ENCODE measurements around the gene AXDND1. TPM values are rescaled to one million over a fixed set of nuclear protein-coding genes. Genes with fewer than 3 reads are reported as not detected.

AXDND1 gene
- total RNA-seq, 1 donor from 2014 or later, result not detected

- intact Hi-C loops (cut with DNase I), result no loop called here
- no peak overlapping the region for H3K27ac ChIP-seq
Measured at GRCh38 chr1:179323436-179323835, 42.3 kb upstream of the AXDND1 start.

DNA sequence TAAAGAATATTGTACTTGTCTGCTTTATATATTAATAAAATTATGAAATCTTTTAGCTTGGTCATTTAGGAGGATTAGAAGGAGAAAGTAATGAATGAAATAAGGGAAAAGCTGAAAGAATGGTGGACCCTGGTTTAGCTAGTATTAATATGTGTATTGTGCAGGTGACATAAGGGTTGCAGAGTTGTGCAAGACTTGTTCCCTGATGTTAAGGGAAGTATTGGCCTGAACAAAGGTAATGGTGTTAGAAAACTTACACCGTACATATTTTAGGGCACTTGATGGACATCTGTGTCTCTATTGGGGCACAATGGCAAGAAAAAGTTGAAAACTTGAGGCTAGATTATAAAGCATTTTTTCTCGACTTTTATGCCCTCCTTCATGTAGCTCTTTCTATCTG lies 39.9 kb upstream of the AXDND1 start:
- DNase-seq (ENCODE audit: extremely low spot score in 2 of 2), result no peak
- peaks cover 0 to 4% of the 10 kb centered on the region in 2 donors for H3K36me3 ChIP-seq
- H3K9me3 ChIP-seq, result no peaks in the 10 kb centered on the region
- no peak for TF ChIP-seq POLR2AphosphoS5 (IDR thresholded peaks at IDR 0.05; ENCODE audit: insufficient read depth in 1 of 2, low read depth in 1 of 2)
- TF ChIP-seq, protein P1, sequence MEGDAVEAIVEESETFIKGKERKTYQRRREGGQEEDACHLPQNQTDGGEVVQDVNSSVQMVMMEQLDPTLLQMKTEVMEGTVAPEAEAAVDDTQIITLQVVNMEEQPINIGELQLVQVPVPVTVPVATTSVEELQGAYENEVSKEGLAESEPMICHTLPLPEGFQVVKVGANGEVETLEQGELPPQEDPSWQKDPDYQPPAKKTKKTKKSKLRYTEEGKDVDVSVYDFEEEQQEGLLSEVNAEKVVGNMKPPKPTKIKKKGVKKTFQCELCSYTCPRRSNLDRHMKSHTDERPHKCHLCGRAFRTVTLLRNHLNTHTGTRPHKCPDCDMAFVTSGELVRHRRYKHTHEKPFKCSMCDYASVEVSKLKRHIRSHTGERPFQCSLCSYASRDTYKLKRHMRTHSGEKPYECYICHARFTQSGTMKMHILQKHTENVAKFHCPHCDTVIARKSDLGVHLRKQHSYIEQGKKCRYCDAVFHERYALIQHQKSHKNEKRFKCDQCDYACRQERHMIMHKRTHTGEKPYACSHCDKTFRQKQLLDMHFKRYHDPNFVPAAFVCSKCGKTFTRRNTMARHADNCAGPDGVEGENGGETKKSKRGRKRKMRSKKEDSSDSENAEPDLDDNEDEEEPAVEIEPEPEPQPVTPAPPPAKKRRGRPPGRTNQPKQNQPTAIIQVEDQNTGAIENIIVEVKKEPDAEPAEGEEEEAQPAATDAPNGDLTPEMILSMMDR (IDR thresholded peaks at IDR 0.05), result no peak
- H3K4me3 ChIP-seq, result no peak overlapping the region
- intact Hi-C loops (cut with DNase I), result no loop called here
- no peak overlapping the region for H3K27ac ChIP-seq
- H3K4me1 ChIP-seq, result no peaks in the 10 kb centered on the region
- no peaks in the 10 kb centered on the region for H3K27me3 ChIP-seq

More at GRCh38 chr1:179323436-179323835, 42.3 kb upstream of the AXDND1 start:
- no peak for TF ChIP-seq POLR2AphosphoS5 (IDR thresholded peaks at IDR 0.05; ENCODE audit: insufficient read depth in 1 of 2, low read depth in 1 of 2)
- no peak for TF ChIP-seq POLR2A (IDR thresholded peaks at IDR 0.05)
- TF ChIP-seq, protein P1 (IDR thresholded peaks at IDR 0.05), result no peak
- no peaks in the 10 kb centered on the region for H3K9me3 ChIP-seq
- H3K27me3 ChIP-seq, result no peaks in the 10 kb centered on the region
- no peaks in the 10 kb centered on the region for H3K36me3 ChIP-seq
- H3K4me1 ChIP-seq, result no peaks in the 10 kb centered on the region
- no peak for DNase-seq (ENCODE audit: extremely low spot score in 2 of 2)
- no peak overlapping the region for H3K4me3 ChIP-seq

DNA sequence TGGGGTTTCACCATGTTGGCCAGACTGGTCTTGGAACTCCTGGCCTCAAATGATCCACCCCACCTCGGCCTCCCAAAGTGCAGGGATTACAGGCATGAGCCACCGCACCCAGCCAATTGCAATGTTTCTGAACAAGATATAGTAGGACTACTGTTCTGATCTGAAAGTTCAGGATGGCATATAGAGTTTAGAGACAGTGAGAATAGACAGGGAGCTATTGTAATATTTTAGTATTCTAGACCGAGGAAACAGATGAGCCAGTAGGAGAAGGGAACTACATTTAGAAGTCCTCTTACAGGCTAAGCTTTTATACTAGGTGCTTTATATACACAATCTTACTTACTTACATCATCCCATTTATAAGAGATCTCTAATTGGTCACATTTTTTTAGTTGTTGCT lies 39.0 kb upstream of the AXDND1 start:
- Histone ChIP-seq H3K4me1 (no peaks in the 10 kb centered on the region), H3K9me3 (no peaks in the 10 kb centered on the region), H3K27me3 (no peaks in the 10 kb centered on the region), H3K27ac (no peak overlapping the region), H3K4me3 (no peak overlapping the region), H3K36me3 (peaks cover 0 to 4% of the 10 kb centered on the region in 2 donors)
- intact Hi-C loops (cut with DNase I), result no loop called here
- DNase-seq (ENCODE audit: extremely low spot score in 2 of 2), result no peak
- TF ChIP-seq POLR2A (IDR thresholded peaks at IDR 0.05) (no peak), POLR2AphosphoS5 (IDR thresholded peaks at IDR 0.05; ENCODE audit: insufficient read depth in 1 of 2, low read depth in 1 of 2) (no peak)
- TF ChIP-seq, protein P1 (IDR thresholded peaks at IDR 0.05), result no peak

DNA sequence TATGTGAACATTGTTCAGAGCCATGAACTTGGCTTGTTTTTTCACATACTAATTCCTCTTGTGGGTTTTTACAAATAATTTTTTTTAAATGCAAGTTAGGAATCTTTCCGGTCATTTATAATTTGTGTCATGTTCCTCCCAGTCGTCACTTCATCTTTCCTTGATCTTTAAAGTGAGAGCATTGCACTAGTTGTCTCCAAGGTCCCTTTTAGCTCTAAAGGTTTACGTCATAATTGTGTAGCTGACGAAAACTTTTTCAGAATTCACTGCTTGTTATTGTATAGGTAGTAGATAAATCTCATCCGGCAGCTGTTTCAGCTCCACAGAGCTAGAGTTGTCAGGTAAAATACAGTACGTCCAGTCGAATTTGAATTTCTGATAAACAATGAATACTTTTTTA lies 38.6 kb upstream of the AXDND1 start:
- Histone ChIP-seq H3K4me3 (no peak overlapping the region), H3K9me3 (no peaks in the 10 kb centered on the region), H3K4me1 (no peaks in the 10 kb centered on the region), H3K27me3 (no peaks in the 10 kb centered on the region), H3K36me3 (peaks cover 0 to 4% of the 10 kb centered on the region in 2 donors), H3K27ac (no peak overlapping the region)
- DNase-seq (ENCODE audit: extremely low spot score in 2 of 2), result no peak
- TF ChIP-seq, protein P1 (IDR thresholded peaks at IDR 0.05), result no peak
- no peak for TF ChIP-seq POLR2AphosphoS5 (IDR thresholded peaks at IDR 0.05; ENCODE audit: insufficient read depth in 1 of 2, low read depth in 1 of 2)
- no peak for TF ChIP-seq POLR2A (IDR thresholded peaks at IDR 0.05)
- intact Hi-C loops (cut with DNase I), result no loop called here

DNA sequence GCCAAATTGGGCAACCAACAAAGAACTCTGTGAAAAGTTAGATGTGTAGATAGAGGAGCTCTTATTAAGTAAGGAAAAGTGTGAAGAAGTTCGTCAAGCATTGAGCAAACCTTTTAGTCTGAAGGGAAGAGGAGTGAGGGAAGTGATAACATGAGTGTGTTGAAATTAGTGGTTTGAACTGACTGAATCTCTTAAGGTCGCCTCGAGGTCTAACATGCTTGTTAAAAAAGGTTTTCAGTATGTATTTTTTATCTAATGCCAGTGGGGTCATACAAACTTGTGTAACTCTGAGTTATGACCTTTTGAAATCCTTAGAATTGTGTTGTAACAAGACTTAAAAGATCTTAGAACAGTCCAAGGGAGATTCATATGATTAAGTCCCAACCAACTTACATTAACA lies 38.1 kb upstream of the AXDND1 start:
- TF ChIP-seq, protein P1 (IDR thresholded peaks at IDR 0.05), result no peak
- TF ChIP-seq POLR2AphosphoS5 (IDR thresholded peaks at IDR 0.05; ENCODE audit: insufficient read depth in 1 of 2, low read depth in 1 of 2) (no peak), POLR2A (IDR thresholded peaks at IDR 0.05) (no peak)
- Histone ChIP-seq H3K27ac (no peak overlapping the region), H3K4me3 (no peak overlapping the region), H3K4me1 (no peaks in the 10 kb centered on the region), H3K9me3 (no peaks in the 10 kb centered on the region), H3K27me3 (no peaks in the 10 kb centered on the region), H3K36me3 (peaks cover 0 to 4% of the 10 kb centered on the region in 2 donors)
- no peak for DNase-seq (ENCODE audit: extremely low spot score in 2 of 2)
- intact Hi-C loops (cut with DNase I), result no loop called here

Measured in vagina (tissue), 2 donors.